Measurements from ENCODE around the gene LUZP1.
"Not testable (repeated sequence)": the region's sequence is repeated elsewhere in the genome, so short reads cannot be mapped to it uniquely, and the experiment has no call there.

DNA sequence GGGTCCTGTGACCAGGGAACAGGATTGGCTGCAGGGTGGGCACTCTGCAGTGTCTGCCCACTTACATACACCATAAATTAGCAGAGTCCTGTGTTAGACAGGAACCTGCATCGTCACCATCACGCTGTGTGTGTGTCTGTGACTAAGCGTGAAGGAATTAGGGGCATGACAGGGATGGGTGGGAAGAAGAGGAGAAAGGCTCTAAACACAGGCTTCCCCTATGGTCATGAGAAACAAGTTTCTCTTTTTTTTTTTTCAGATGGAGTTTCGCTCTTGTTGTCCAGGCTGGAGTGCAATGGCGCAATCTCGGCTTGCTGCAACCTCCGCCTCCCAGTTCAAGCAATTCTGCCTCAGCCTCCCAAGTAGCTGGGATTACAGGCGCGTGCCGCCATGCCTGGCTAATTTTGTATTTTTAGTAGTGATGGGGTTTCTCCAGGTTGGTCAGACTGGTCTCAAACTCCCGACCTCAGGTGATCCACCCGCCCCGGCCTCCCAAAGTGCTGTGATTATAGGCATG lies 20.3 kb upstream of the LUZP1 start:
- TF ChIP-seq CTCF (IDR thresholded peaks at IDR 0.05; ENCODE audit: low read depth, low read length); POLR2A (IDR thresholded peaks at IDR 0.05; ENCODE audit: extremely low read depth, insufficient read length): not testable (repeated sequence)
- TF ChIP-seq, protein P1, sequence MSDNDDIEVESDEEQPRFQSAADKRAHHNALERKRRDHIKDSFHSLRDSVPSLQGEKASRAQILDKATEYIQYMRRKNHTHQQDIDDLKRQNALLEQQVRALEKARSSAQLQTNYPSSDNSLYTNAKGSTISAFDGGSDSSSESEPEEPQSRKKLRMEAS (IDR thresholded peaks at IDR 0.05; ENCODE audit: low read depth, low read length): not testable (repeated sequence)

Measured in NB4 (cell line).